Glomerular visceral epithelial cell (primary cell): ENCODE data around the gene COMMD1.

Experiments
- DNase-seq: peaks from one replicate; pipeline ENCODE4 v3.0.0-alpha.2; 2016; ENCODE audit errors: extremely low spot score

COMMD1 gene

DNA sequence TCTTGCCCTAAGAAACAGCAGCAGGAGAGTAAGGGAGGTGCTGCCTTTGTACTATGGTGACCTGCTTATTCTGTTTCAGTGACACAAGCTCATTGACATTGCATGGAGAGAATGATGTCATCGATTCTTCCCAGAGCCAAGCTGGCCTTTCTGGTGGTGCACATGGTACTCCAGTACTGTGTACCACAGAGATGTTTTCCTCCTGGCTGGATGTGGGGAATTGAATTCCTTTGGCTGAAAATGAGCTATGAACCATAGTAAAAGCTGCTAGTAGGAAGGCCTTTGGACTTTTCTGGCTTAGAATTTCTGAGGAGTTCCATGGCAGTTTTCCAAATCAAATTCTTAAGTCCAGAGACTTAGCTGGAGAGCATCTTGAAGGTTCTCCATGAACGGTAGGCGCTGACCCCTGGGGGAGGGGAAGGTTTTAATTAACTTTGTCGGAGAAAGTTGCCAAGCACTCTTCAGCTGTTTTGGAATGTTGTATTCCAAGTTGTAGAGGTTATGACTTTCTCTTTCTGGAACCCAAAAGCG is 273.3 kb downstream of the COMMD1 start:
- peak; percentile 2 for DNase-seq

DNA sequence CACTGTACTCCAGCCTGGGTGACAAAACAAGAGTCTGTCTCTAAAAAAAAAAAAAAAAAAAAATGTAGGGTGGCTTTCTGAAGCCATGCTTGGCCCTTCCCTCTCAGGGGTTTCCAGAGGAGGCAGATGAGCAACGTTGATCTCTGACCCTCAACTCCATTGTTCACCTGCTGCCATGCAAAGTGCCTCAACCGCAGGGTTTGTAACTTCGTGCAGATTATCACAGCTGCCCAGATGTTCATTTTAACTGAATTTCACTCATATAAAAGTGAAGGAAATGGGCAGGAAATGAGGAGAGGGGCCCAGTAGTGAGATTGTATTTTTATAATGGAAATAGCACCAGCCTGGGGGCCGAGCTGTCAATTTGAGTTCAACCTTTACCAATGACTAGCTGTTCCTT is 275.5 kb downstream of the COMMD1 start:
- DNase-seq, result no peak

DNA sequence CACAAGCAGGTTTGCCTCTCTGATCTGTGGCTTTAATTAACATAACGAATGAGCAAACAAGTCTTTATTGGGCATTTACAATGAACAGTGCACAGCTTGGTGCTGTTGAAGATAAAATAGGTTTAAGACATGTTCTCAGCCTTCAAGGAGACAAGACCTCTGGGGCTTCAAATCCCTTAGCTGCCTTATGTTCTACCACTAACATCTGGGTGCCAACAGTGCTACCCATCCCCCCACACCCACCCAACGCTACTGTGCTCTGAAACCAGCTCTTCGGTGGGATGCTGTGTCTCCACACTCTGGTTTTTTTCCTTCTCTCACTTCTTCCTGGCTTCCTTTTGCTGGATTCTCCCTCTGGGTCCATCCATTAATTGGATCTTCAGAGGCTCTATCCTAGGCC is 276.4 kb downstream of the COMMD1 start:
- no peak for DNase-seq

DNA sequence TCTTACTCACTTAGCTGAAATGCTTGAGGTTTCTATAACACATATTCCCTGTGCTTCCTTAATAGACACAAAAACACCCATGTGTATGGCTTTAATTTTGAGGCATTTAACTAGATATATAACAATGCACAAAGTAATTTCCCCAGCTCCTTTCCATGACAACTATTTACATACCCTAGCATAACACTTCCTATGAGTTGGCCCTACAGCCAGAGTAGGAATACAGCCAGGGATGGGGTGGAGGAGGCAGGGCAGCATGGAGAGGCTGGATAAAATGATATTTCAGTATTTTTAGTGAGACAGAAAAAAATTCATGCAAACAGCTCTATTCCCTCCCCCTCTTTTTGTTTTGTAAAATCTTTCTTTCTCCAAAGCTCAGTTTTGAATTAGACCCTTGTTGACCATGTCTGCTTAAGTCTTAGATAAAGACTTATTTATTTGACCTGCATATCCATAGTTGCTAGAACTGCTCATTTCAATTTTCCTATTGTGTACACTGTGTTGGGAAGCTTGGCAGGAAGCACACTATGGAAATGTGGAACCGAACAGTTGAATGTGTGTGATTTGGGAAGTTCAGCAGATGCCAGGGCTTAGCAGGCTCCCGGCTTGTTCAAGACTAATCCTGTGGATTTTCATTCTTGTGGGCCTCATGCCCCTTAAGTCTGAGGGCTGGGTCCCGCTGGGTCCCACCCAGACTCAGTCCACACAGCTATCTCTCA is 279.2 kb downstream of the COMMD1 start:
- no peak for DNase-seq
